Measurements from ENCODE around the gene OSGEPL1. TPM values are rescaled to one million over a fixed set of nuclear protein-coding genes. Genes with fewer than 3 reads are reported as not detected.

The OSGEPL1 gene
- total RNA-seq, 2 experiments from 2014 or later: 9.8 to 11.6 TPM

Other genes starting within 250 kb of the OSGEPL1 start
- 1 to 10 TPM; 4.2 TPM for gene SLC40A1, start 182.0 kb downstream of the OSGEPL1 start, total RNA-seq
- gene ASNSD1, start 101.3 kb downstream of the OSGEPL1 start, total RNA-seq: 10 to 100 TPM; 50.9 to 58.4 TPM
- gene ANKAR, start 88.1 kb downstream of the OSGEPL1 start, total RNA-seq: 1 to 10 TPM; 2.5 to 2.7 TPM
- 10 to 100 TPM; 45.2 to 49.2 TPM for gene ORMDL1, start 21.5 kb upstream of the OSGEPL1 start, total RNA-seq
- 10 to 100 TPM; 45.8 to 47.4 TPM for gene PMS1, start 21.7 kb upstream of the OSGEPL1 start, total RNA-seq